IPS DF 19.7 (cell line): ENCODE data around the gene CDK9.

Experiments used
- DNase-seq: peaks from one replicate; pipeline ENCODE4 v3.0.0-alpha.2; 2013; ENCODE audit warnings: low read depth, low spot score

The CDK9 gene

DNA sequence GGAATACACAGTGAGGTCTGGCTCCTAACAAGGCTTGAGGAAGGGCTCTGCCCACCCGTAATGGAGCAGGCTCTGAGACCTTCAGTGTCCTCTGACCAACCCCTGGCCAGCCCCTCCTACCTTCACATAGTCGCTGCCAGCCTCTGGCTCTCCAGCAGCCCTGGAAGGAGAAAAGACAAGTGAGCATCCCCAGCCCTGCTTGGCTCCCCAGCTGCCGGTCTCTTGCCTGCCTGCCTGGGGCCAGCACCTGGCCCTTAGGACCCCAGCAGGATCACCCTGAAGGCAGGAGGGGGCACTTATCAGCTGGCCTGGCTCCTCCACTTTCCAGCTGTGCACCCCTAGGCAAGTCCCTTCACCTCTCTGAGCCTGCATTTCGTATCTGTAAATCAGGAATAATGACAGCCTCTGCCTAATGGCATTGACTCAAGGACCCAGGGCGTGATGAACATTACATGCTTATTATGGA is 24.3 kb upstream of the CDK9 start:
- DNase-seq, result no peak

DNA sequence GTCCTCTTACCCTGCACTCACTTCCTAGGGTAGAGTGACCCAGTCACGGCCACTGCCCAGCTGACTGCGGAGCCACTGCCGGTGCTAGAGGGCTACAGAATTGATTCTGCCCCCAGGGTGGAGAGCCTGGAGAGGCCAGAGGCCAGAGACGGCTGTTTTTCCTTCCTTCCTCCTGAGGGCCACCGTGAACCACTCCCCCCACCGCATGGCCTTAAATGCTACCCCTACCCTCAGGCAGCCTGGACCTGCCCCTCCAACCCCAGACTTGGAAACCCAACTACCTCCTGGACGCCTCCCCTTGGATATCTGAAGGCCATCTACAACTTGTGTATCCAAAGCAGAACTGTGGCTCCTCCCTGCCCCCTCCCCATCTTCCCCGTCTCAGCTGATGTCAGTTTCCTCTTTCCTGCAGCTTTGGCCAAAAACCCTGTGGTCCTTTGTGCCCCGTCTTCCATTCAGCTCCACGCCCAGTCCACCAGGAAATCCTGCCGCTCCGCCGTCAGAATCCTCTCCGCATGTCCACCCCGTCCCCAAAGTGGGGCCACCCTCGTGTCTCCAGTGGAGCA is 23.6 kb upstream of the CDK9 start:
- DNase-seq, result no peak

DNA sequence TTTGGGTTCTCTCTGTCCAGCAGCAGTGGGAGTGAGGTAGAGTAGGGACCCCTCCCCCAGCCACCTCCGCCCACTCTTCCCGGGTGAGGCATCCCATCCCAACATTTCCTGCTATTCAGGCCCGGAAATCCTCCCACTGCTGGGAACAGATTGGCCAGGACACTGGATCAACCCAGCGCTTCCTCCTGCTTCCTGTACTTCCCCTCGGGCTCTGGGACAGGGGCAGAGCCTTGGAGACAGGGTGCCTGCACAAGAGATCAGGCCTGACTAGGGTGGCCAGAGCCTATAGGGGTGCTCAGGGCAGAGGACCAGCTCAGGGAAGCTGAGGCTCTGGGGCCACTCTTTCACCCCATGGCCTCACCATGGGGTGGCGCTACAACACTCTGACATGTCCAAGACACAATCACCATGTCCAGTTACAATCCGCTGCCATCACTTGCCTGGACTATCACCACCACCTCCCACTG is 21.9 kb upstream of the CDK9 start:
- no peak for DNase-seq

- DNase-seq, result no peak
Observed at GRCh38 chr9:127765418-127765817, 20.4 kb upstream of the CDK9 start.

DNA sequence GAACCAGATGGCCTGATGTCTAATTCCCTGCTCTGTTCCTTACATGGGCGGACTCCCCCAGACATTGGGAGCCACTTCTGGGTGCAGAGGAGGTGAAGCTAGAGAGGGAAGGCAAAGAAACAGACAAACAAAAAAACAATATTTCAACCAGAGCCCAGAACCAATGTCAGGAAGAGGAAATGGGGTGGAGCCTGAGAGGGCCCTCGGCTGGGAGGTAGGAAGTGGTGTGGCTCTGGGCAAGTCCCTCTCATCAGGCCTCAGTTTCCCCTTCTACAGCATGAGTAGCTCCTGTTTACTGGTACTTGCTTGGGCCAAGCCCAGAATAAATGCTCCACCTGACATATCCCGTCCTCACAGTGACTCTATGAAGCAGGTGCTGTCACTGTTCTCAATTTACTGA is 18.4 kb upstream of the CDK9 start:
- DNase-seq, result no peak

DNA sequence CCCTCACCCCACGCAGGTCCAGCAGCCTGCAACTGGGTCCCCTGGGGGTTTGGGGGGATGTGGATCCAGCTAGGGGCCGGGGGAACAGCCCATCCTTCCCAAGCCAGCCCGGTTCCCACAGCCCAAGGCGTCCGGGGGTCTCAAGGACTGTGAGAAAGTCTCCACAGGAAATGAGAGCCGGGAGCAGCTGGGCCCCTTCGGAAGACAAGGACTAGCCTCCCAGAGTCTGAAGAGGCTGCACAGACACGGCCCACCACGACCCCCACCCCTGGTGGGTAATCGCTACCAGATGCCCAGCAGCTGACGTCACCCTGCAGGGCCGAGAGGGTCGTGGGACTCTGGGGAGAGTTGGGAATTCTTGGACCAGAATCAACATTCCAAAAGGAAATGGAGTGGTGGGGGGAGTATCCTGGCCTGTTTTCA is 17.9 kb upstream of the CDK9 start:
- no peak for DNase-seq

DNA sequence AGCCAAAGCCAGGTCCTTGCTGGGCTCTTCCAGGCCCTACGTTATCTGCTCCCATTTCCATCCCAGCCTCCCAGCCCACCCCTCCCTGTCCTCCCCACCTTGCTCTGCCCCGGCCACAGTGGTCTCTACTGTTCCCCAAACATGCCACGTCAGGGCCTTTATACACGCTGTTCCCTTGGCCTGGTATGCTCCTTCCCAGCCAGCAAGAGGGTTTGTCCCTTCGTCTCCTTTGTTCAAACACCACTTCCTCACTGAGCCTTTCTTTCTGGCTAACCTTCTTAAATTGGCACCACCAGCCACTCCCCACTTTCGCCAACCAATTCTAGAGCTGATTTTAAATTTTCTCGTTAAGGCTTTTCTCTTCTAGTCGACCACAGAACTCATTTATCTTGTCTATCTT is 17.1 kb upstream of the CDK9 start:
- no peak for DNase-seq

DNA sequence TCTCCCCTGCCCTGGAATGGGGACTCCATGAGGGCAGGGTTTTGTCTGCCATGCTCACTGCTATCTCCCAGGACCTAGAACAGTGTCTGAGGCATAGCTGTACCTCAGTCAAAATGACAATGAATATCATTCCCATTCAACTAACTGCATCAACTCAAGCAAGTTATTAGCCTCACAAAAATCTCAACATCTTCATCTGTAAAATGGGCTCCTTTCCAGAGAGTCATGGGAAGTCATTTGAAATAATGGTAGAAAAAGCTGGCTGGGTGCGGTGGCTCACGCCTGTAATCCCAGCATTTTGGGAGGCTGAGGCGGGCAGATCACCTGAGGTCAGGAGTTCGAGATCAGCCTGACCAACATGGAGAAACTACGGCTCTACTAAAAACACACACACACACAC is 16.7 kb upstream of the CDK9 start:
- DNase-seq, result no peak

DNA sequence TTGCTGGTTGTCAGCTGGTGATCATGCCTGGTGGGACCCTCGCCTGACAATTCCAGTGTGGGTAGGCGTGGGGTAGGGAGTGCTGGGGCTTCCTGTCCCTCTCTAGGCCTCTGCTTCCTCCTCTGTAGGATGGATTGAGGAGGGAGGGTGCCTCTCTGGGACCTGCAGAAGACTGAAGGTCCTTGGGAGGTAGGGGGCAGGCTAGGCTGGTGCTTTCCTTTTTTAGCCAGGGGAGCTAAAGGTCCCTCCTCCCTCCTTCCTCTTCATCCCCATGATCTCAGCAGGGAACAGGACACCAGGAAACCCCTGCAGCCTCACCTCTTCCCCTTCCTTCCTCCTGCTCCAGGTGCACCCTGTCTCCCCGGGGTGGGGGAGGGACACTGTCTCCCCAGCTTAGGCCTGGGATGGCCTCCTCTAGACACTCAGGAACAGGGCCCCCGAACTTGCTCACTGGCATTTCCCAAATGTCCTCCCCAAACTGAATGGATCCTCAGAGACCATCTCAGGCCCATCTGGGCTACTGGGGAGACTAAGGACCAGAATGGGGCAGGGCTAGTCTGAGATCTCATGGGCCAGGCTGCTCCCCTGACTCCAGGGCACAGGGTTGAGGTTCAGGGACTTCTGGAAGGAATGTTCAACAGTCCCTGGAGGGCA is 15.8 kb upstream of the CDK9 start:
- DNase-seq, result no peak

- DNase-seq, result no peak
Observed at GRCh38 chr9:127770583-127770904, 15.3 kb upstream of the CDK9 start.

DNA sequence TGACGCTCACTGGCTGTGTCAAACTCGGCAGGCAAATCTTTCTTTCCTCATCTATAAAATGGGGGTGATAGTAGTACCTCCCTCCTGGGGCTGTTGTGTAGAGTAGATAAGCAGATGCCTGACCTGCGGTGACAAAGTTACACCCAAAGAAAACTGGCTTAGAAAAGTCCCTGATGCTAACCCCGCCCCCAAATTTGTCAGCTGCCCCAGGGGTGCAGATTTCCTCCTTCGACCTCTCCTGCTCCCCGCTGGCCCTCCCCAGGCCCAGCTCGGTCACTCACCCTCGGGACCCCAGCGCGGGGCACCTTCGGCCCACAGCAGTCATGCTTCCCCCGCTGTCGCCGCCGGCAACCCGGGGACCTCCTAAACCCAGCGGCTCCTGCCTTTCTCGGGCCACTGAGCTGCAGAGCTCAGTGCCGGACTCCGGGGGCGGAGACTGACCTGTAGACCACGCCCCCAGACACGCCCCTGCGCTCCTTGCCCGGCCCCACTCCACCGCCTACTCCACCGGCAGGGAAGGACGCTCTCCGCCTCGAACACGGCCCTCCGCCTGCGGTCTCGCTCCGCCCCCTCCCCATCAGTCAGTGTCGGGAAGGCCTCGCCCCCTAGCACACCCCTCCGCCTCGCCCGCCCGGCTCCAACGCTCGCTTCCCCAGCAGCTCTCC is 14.8 kb upstream of the CDK9 start:
- peak; percentile 81 for DNase-seq

GRCh38 chr9:127771570-127772189 is 14.2 kb upstream of the CDK9 start:
- DNase-seq, result no peak

DNA sequence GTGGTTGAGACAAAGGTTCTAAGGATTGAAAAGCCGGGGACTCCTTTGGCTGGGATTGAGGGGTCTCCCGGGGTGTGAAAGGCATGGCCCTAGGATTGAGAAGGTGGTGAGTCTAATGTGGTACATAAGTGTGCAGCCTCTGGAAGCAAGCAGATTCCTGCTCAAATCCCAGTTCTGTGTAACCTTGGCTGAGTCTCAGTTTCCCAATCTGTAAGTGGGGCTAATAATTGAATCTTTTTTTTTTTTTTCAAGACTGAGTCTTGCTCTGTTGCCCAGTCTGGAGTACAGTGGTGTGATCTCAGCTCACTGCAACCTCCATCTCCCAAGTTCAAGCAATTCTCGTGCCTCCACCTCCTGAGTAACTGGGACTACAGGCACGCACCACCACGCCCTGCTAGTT is 13.2 kb upstream of the CDK9 start:
- DNase-seq, result no peak

DNA sequence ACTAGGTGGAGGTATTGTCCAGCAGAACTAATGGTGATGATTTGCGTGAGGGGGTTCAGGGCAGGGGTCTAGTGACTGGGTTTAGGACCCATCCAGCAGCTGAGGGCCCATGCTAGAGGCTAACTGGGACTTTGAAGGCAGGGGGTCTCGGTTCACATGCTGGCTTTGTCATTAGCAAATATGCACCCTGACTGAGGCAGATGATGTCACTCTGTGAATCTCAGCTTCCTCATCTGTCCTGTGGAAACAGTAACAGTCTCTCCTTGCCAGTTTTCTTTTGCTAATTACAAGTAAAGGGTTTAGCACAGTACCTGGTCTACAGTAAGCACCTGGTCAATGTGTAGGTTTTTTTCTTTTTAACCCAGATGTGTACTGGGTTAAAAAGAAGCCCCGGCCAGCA is 12.6 kb upstream of the CDK9 start:
- no peak for DNase-seq

GRCh38 chr9:127773981-127774380 is 11.9 kb upstream of the CDK9 start:
- DNase-seq, result no peak

GRCh38 chr9:127776195-127776923 is 9.5 kb upstream of the CDK9 start:
- DNase-seq, result no peak

DNA sequence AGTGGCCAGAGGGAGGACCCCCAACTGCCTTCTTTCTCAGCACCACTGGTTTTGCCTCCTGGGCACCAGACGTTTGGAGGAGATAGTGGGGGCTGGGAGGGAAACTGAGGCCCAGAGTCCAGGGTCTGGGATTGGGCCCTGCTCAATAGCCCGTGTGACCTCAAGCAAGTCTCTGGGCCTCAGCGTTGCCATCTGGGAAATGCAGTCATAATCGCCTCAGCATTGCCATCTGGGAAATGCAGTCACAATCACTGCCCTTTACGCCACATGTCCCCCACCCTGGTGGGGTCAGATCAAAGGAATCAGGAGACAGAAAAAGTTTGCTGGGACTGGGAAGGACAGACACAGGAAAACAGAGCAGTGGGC is 8.9 kb upstream of the CDK9 start:
- no peak for DNase-seq

DNA sequence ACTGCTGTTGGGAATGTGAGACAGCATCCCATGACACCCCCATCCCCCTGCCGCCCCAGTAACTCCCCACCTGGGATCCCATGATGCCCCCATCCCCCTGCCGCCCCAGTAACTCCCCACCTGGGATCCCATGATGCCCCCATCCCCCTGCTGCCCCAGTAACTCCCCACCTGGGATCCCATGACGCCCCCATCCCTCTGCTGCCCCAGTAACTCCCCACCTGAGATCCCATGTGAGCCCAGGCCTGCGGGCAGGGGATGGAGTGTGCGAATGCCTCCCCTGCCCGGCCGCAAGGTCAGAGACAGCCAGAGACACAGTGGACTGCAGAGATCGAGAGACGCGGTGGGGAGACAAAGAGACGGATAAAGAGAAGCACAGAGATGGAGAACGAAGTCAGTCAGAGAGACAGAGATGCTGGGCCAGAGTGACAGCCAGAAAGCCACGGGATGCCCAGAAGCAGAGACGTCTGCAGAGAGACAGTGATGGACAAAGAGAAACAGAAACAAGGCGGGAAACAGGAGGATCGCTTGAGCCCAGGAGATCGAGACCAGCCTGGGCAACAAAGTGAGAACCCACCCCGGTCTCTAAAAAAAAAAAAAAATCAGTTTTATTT is 8.4 kb upstream of the CDK9 start:
- no peak for DNase-seq

- DNase-seq, result no peak
Observed at GRCh38 chr9:127778280-127779135, 7.3 kb upstream of the CDK9 start, which contains the start of gene SH2D3C. Gene SH2D3C (minus strand): TSS chr9:127778666. CDS start chr9:127778627, 39 bp downstream.

- DNase-seq, result no peak
Observed at GRCh38 chr9:127779136-127779981, 6.5 kb upstream of the CDK9 start.
